AG10803 (cell line): ENCODE data around the gene RDX.

Experiments used
- DNase-seq: peaks from one replicate; pipeline ENCODE4 v3.0.0; 2010; ENCODE audit warnings: low read depth
- H3K4me3 ChIP-seq: 2 replicates; pipeline ENCODE4 v1.5.1; 2011; ENCODE audit warnings: mild to moderate bottlenecking, low read length, control low read depth
- CTCF ChIP-seq: conservative IDR thresholded peaks from 2 replicates; pipeline ENCODE4 v1.5.1; 2011; ENCODE audit warnings: mild to moderate bottlenecking, low read length, control low read depth, inconsistent platforms

Gene RDX

GRCh38 chr11:110296226-110297075, at the start of gene RDX:
RDX (minus strand) TSS chr11:110296614; CDS start chr11:110279692, 16,922 bp downstream.
- TF ChIP-seq CTCF = no peak; the same call in 1 of the 2 replicates
- DNase-seq = peak; percentile 76
- H3K4me3 ChIP-seq = peak within 1 kb of the TSS; percentile 76

- H3K4me3 ChIP-seq = no peak overlapping the region
- no peak for TF ChIP-seq CTCF
- DNase-seq = no peak
Measured at GRCh38 chr11:110345743-110346142, 49.3 kb upstream of the RDX start.

GRCh38 chr11:110340436-110340835, 44.0 kb upstream of the RDX start:
- no peak for DNase-seq
- no peak overlapping the region for H3K4me3 ChIP-seq
- no peak for TF ChIP-seq CTCF

GRCh38 chr11:110339456-110340250, 43.2 kb upstream of the RDX start:
- TF ChIP-seq CTCF = no peak
- H3K4me3 ChIP-seq = no peak overlapping the region
- DNase-seq = no peak

- no peak for DNase-seq
- no peak overlapping the region for H3K4me3 ChIP-seq
- no peak for TF ChIP-seq CTCF
Measured at GRCh38 chr11:110338684-110339083, 42.3 kb upstream of the RDX start.

GRCh38 chr11:110337570-110338193, 41.3 kb upstream of the RDX start:
- no peak overlapping the region for H3K4me3 ChIP-seq
- no peak for DNase-seq
- no peak for TF ChIP-seq CTCF
